HepG2 (cell line): ENCODE data around the gene DNAI2. TPM values are rescaled to one million over a fixed set of nuclear protein-coding genes. Genes with fewer than 3 reads are reported as not detected.

ENCODE experiments used
- ATAC-seq: fragments of 200-7000 bp; cut with Tn5 transposase; 3 replicates; pipeline ENCODE4 v1.9.1; 2020; ENCODE audit warnings: mild to moderate bottlenecking, moderate library complexity
- BruUV-seq: library from RNA; stranded (reverse); fragments of 400-500 nt; replicated peaks from 2 replicates; lab custom pipeline; 2021; lab: Mats Ljungman, UMichigan
- CTCF ChIA-PET: fragments of 300-600 bp; formaldehyde crosslinking; extraction: SDS; loops from one replicate; lab custom pipeline; 2021; ENCODE audit warnings: low total read pairs, inconsistent platforms, low intra/inter-chr PET ratio; lab: Yijun Ruan, JAX
- POLR2A ChIA-PET: fragments of 350-600 bp; sonication (Branson Sonifier 250); formaldehyde crosslinking; loops from one replicate; lab custom pipeline; 2020; ENCODE audit warnings: antibody characterized with exemption, inconsistent platforms; lab: Yijun Ruan, JAX
- DNase-seq: peaks from one replicate; pipeline ENCODE4 v3.0.0-alpha.2; 2015; ENCODE audit warnings: low spot score
- FAIRE-seq: peaks from 3 replicates; lab custom pipeline; 2011; peaks lifted over from hg19 to GRCh38; lab: Jason Lieb, UNC
- H2AFZ ChIP-seq: one replicate; pipeline ENCODE4 v1.6.1; 2011; ENCODE audit warnings: low read length, inconsistent platforms
- H3K27ac ChIP-seq: fragments of 300-600 bp; 3 replicates; pipeline ENCODE4 v1.8.0; 2011; ENCODE audit warnings: mixed run types, mild to moderate bottlenecking, mixed read lengths, low read length, inconsistent platforms; ENCODE audit not compliant: insufficient read depth; ENCODE audit errors: extremely low read length
- H3K27me3 ChIP-seq, 2 experiments: fragments of 200-600 bp in 1 of 2; 2 replicates in 1 of 2; 3 replicates in 1 of 2; pipeline versions ENCODE4 v1.6.0 to v1.8.0; 2011; ENCODE audit warnings: low read length in 2 of 2, mild to moderate bottlenecking in 2 of 2, moderate library complexity in 2 of 2, inconsistent platforms in 1 of 2; ENCODE audit not compliant: insufficient read depth in 2 of 2, control insufficient read depth in 1 of 2
- H3K36me3 ChIP-seq, 2 experiments: fragments of 200-600 bp in 1 of 2; replicated peaks in 1 of 2; 2 replicates in 1 of 2; 3 replicates in 1 of 2; pipeline versions ENCODE4 v1.5.1 to v1.8.0; 2011; ENCODE audit warnings: low read length in 2 of 2, inconsistent platforms in 1 of 2; ENCODE audit not compliant: insufficient read depth in 2 of 2, control insufficient read depth in 1 of 2
- H3K4me1 ChIP-seq: 2 replicates; pipeline ENCODE4 v1.5.1; 2012; ENCODE audit warnings: low read length, inconsistent platforms; ENCODE audit not compliant: insufficient read depth
- H3K4me2 ChIP-seq: 2 replicates; pipeline ENCODE4 v1.6.0; 2011; ENCODE audit warnings: low read depth, low read length, inconsistent platforms
- H3K4me3 ChIP-seq, 3 experiments: fragments of 200-600 bp in 1 of 3; sonication (generic), shearing (Covaris generic) in 1 of 3; replicated peaks in 1 of 3; 2 replicates each; pipeline ENCODE4 v1.5.1; 2011 to 2016; ENCODE audit warnings: low read length in 3 of 3, inconsistent platforms in 2 of 3, low read depth in 2 of 3, mild to moderate bottlenecking in 2 of 3, control low read depth in 1 of 3, mixed read lengths in 1 of 3; ENCODE audit not compliant: insufficient read depth in 1 of 3
- H3K79me2 ChIP-seq: one replicate; pipeline ENCODE4 v1.6.1; 2011; ENCODE audit warnings: low read length, inconsistent platforms; ENCODE audit not compliant: insufficient read depth
- H3K9ac ChIP-seq: 2 replicates; pipeline ENCODE4 v1.6.0; 2011; ENCODE audit warnings: mild to moderate bottlenecking, low read depth, low read length, inconsistent platforms; ENCODE audit not compliant: insufficient read depth
- H3K9me3 ChIP-seq: 2 replicates; pipeline ENCODE4 v1.5.1; 2012; ENCODE audit warnings: mild to moderate bottlenecking, low read length
- H4K20me1 ChIP-seq: 2 replicates; pipeline ENCODE4 v1.6.0; 2011; ENCODE audit warnings: inconsistent platforms, mild to moderate bottlenecking, low read length, moderate library complexity; ENCODE audit not compliant: insufficient read depth
- CENPBD1 ChIP-seq: sonication (generic); formaldehyde crosslinking; IDR thresholded peaks from 2 replicates; pipeline ENCODE4 v1.8.0; 2022; ENCODE audit warnings: missing genetic modification reagents, low read depth, mild to moderate bottlenecking, borderline replicate concordance
- FOXK1 ChIP-seq: sonication (generic); formaldehyde crosslinking; IDR thresholded peaks from 2 replicates; pipeline ENCODE4 v1.4.0; 2020; ENCODE audit warnings: low read depth, missing genetic modification reagents, borderline replicate concordance
- KLF12 ChIP-seq: sonication (generic); formaldehyde crosslinking; IDR thresholded peaks from 2 replicates; pipeline ENCODE4 v1.4.0; 2020; ENCODE audit warnings: missing genetic modification reagents, borderline replicate concordance
- KLF13 ChIP-seq: sonication (generic); formaldehyde crosslinking; IDR thresholded peaks from 2 replicates; pipeline ENCODE4 v1.4.0; 2020; ENCODE audit warnings: mild to moderate bottlenecking, missing genetic modification reagents
- MAFF ChIP-seq: IDR thresholded peaks from 2 replicates; pipeline ENCODE4 v1.6.1; 2011; ENCODE audit warnings: low read depth, low read length, improper control_type of control experiment
- RNF219 ChIP-seq: sonication (generic); formaldehyde crosslinking; IDR thresholded peaks from 2 replicates; pipeline ENCODE4 v1.5.0; 2020; ENCODE audit warnings: mild to moderate bottlenecking, missing genetic modification reagents
- SMYD3 ChIP-seq: sonication (generic); formaldehyde crosslinking; IDR thresholded peaks from 2 replicates; pipeline ENCODE4 v1.8.1; 2023; ENCODE audit warnings: mild to moderate bottlenecking, missing genetic modification reagents
- SNAPC4 ChIP-seq: sonication (generic); formaldehyde crosslinking; IDR thresholded peaks from 2 replicates; pipeline ENCODE4 v1.4.0; 2020; ENCODE audit warnings: mild to moderate bottlenecking, missing genetic modification reagents
- TFAP4 ChIP-seq: sonication (generic); IDR thresholded peaks from 2 replicates; pipeline ENCODE4 v1.6.1; 2016; ENCODE audit warnings: low read depth, borderline replicate concordance
- ZBTB44 ChIP-seq: sonication (generic); formaldehyde crosslinking; IDR thresholded peaks from 2 replicates; pipeline ENCODE4 v1.4.0; 2020; ENCODE audit warnings: missing genetic modification reagents
- ZNF549 ChIP-seq: sonication (generic); formaldehyde crosslinking; IDR thresholded peaks from 2 replicates; pipeline ENCODE4 v1.5.0; 2020; ENCODE audit warnings: missing genetic modification reagents
- ZNF878 ChIP-seq: sonication (generic); formaldehyde crosslinking; IDR thresholded peaks from 2 replicates; pipeline ENCODE4 v1.8.1; 2023; ENCODE audit warnings: mild to moderate bottlenecking, missing genetic modification reagents, moderate library complexity
- ZSCAN22 ChIP-seq: sonication (generic); formaldehyde crosslinking; IDR thresholded peaks from 2 replicates; pipeline ENCODE4 v1.4.0; 2020; ENCODE audit warnings: mild to moderate bottlenecking, missing genetic modification reagents
- WGBS: methylation state at CpG from one replicate; pipeline ENCODE4 v1.1.6; 2017; ENCODE audit warnings: low lambda C conversion rate; 5-methylcytosine and 5-hydroxymethylcytosine counted together
- in situ Hi-C: cut with HindIII; loops from 2 replicates; pipeline ENCODE4 v1.10.0; 2017; ENCODE audit warnings: low pct_unique_long_range_greater_than_20kb; ENCODE audit not compliant: extremely low pct_ligation_motif_present
- intact Hi-C: fragments of 100-400 bp; cut with micrococcal nuclease; formaldehyde crosslinking; loops from one replicate; pipeline ENCODE4 v1.10.0; 2022; ENCODE audit not compliant: unreplicated experiment
- polyA plus RNA-seq, 8 experiments: library from polyadenylated mRNA; depleted of rRNA in 3 of 8; stranded (reverse) in 7 of 8; unstranded in 1 of 8; fragments of >200 nt; fragmentation: Illumina TruSeq in 4 of 8; extraction: Trizol in 4 of 8; gene quantifications; 2 replicates each; pipeline versions ENCODE4 v1.2.1 to v1.2.3, GENCODE V29; 2011 to 2016; ENCODE audit warnings: low read depth in 4 of 8, missing spikeins in 1 of 8, mixed read lengths in 1 of 8; ENCODE audit not compliant: insufficient read depth in 1 of 8
- total RNA-seq, 5 experiments: library from RNA; depleted of rRNA; stranded (reverse); fragments of >200 nt; fragmentation: Illumina TruSeq; extraction: Trizol; gene quantifications; 2 replicates each; pipeline ENCODE4 v1.2.3, GENCODE V29; 2016; ENCODE audit warnings: low read depth in 1 of 5

DNAI2 gene
- total and polyA plus RNA-seq, 2 of the 13 experiments (the other 11 are each of a cell fraction or from before 2014, with no cell fraction given), result not detected

- ATAC-seq, result no peak
- Histone ChIP-seq H3K9me3 (no peaks in the 10 kb centered on the region), H3K79me2 (no peaks in the 10 kb centered on the region), H2AFZ (no peak overlapping the region), H3K9ac (no peak overlapping the region), H3K4me2 (no peak overlapping the region), H3K27ac (no peak overlapping the region), H4K20me1 (no peaks in the 10 kb centered on the region), H3K4me1 (no peaks in the 10 kb centered on the region), H3K4me3 (no peak overlapping the region), H3K36me3 (no peaks in the 10 kb centered on the region), H3K27me3 (peaks cover 4 to 17% of the 10 kb centered on the region in 2 experiments)
- POLR2A ChIA-PET, result interaction anchor here (0.7 kb wide), 1 partner anchor 9 kb away, joined by 3 read pairs; no protein-coding TSS in a partner anchor
- in situ Hi-C loops (loop anchor here (5.0 kb wide), 1 partner anchor 48 kb away; no protein-coding TSS in a partner anchor), intact Hi-C loops (loop anchor here (10.0 kb wide), 1 partner anchor 191 kb away; no protein-coding TSS in a partner anchor)
- TF ChIP-seq SNAPC4 (CRISPR knock-in tag) (no peak), ZSCAN22 (CRISPR knock-in tag) (no peak), KLF12 (no peak), SMYD3 (CRISPR knock-in tag) (no peak), MAFF (no peak), KLF13 (CRISPR knock-in tag) (no peak), CENPBD1 (CRISPR knock-in tag) (no peak), FOXK1 (no peak), RNF219 (CRISPR knock-in tag) (no peak), ZNF878 (CRISPR knock-in tag) (no peak), ZBTB44 (CRISPR knock-in tag) (no peak), TFAP4 (no peak), ZNF549 (CRISPR knock-in tag) (no peak)
- CTCF ChIA-PET, result no interaction called here
- FAIRE-seq, result no peak
- 12% methylated on average over 5 of the region's 5 CpGs for WGBS
- DNase-seq, result no peak
- BruUV-seq, result no TSS peak
These were observed 30.1 kb downstream of the DNAI2 start for GRCh38 chr17:74304184-74304583.
